Vagina (tissue), 2 donors: Measurements from ENCODE around the gene PARVB. TPM values are rescaled to one million over a fixed set of nuclear protein-coding genes. Genes with fewer than 3 reads are reported as not detected.

ENCODE experiments used
- DNase-seq, 2 donors: peaks; one replicate each; pipeline ENCODE4 v3.0.0-alpha.2; 2017; ENCODE audit errors: extremely low spot score in 2 of 2
- H3K27ac ChIP-seq: fragments of 200-600 bp; sonication (generic); one replicate; pipeline ENCODE4 v1.5.1; 2019
- H3K27me3 ChIP-seq: fragments of 200-600 bp; sonication (generic); one replicate; pipeline ENCODE4 v1.5.1; 2019
- H3K36me3 ChIP-seq, 2 donors: fragments of 200-600 bp; sonication (generic); one replicate each; pipeline ENCODE4 v1.5.1; 2017 to 2019
- H3K4me1 ChIP-seq: fragments of 200-600 bp; sonication (generic); one replicate; pipeline ENCODE4 v1.5.1; 2019
- H3K4me3 ChIP-seq, 2 donors: fragments of 200-600 bp; sonication (generic); 1 replicate in 1 of 2; 2 replicates in 1 of 2; pipeline ENCODE4 v1.5.1; 2016 to 2019
- H3K9me3 ChIP-seq: fragments of 200-600 bp; sonication (generic); one replicate; pipeline ENCODE4 v1.5.1; 2019
- CTCF ChIP-seq, 3 experiments: fragments of 450-650 bp in 2 of 3; fragments of 200-600 bp in 1 of 3; sonication (generic) in 1 of 3; IDR thresholded peaks; one replicate each; pipeline ENCODE4 v1.5.1; 2017 to 2019; ENCODE audit warnings: antibody characterized with exemption in 3 of 3, mild to moderate bottlenecking in 2 of 3, moderate library complexity in 2 of 3
- POLR2A ChIP-seq, 2 donors: fragments of 450-650 bp; IDR thresholded peaks; one replicate each; pipeline ENCODE4 v1.6.1; 2017; ENCODE audit warnings: antibody characterized with exemption in 2 of 2, mild to moderate bottlenecking in 2 of 2, moderate library complexity in 2 of 2
- POLR2AphosphoS5 ChIP-seq, 2 donors: sonication (generic); formaldehyde crosslinking; IDR thresholded peaks; one replicate each; pipeline ENCODE4 v1.9.0; 2017; ENCODE audit warnings: antibody characterized with exemption in 2 of 2, mild to moderate bottlenecking in 2 of 2, low read depth in 1 of 2; ENCODE audit not compliant: insufficient read depth in 1 of 2
- intact Hi-C: fragments of 100-400 bp; cut with DNase I; formaldehyde crosslinking; loops from one replicate; pipeline ENCODE4 v1.15.1; 2023
- total RNA-seq: library from RNA; depleted of rRNA; stranded (reverse); fragments of >200 nt; gene quantifications from one replicate; pipeline ENCODE4 v1.2.3, GENCODE V29; 2016

PARVB gene
- total RNA-seq, 1 donor from 2014 or later, result 11.3 TPM

GRCh38 chr22:44042249-44043218 lies 18.4 kb downstream of the PARVB start:
- Histone ChIP-seq H3K36me3 (no peaks in the 10 kb centered on the region), H3K4me1 (peaks cover 10% of the 10 kb centered on the region), H3K27me3 (no peaks in the 10 kb centered on the region), H3K4me3 (no peak overlapping the region), H3K9me3 (no peaks in the 10 kb centered on the region), H3K27ac (no peak overlapping the region)
- DNase-seq, result no peak
- intact Hi-C loops, result no loop called here
- TF ChIP-seq CTCF (IDR thresholded peaks at IDR 0.05) (no peak), POLR2AphosphoS5 (IDR thresholded peaks at IDR 0.05; ENCODE audit: insufficient read depth in 1 of 2, low read depth in 1 of 2) (no peak), POLR2A (IDR thresholded peaks at IDR 0.05) (no peak)

GRCh38 chr22:44045145-44045544 lies 21.0 kb downstream of the PARVB start:
- Histone ChIP-seq H3K27ac (no peak overlapping the region), H3K36me3 (no peaks in the 10 kb centered on the region), H3K4me3 (no peak overlapping the region), H3K9me3 (no peaks in the 10 kb centered on the region), H3K4me1 (peaks cover 15% of the 10 kb centered on the region), H3K27me3 (no peaks in the 10 kb centered on the region)
- TF ChIP-seq POLR2A (IDR thresholded peaks at IDR 0.05), result no peak
- no peak for TF ChIP-seq CTCF (IDR thresholded peaks at IDR 0.05)
- TF ChIP-seq POLR2AphosphoS5 (IDR thresholded peaks at IDR 0.05; ENCODE audit: insufficient read depth in 1 of 2, low read depth in 1 of 2), result no peak
- intact Hi-C loops, result no loop called here
- no peak for DNase-seq

- H3K36me3 ChIP-seq, result no peaks in the 10 kb centered on the region
- peaks cover 18% of the 10 kb centered on the region for H3K4me1 ChIP-seq
- no peak overlapping the region for H3K4me3 ChIP-seq
- H3K27ac ChIP-seq, result no peak overlapping the region
- H3K27me3 ChIP-seq, result no peaks in the 10 kb centered on the region
- TF ChIP-seq CTCF (IDR thresholded peaks at IDR 0.05) (no peak), POLR2AphosphoS5 (IDR thresholded peaks at IDR 0.05; ENCODE audit: insufficient read depth in 1 of 2, low read depth in 1 of 2) (no peak)
- DNase-seq, result no peak
- H3K9me3 ChIP-seq, result no peaks in the 10 kb centered on the region
- intact Hi-C loops, result no loop called here
Measured at GRCh38 chr22:44046485-44047141, 22.5 kb downstream of the PARVB start.

GRCh38 chr22:44047891-44048301 lies 23.8 kb downstream of the PARVB start:
- H3K27ac ChIP-seq, result no peak overlapping the region
- intact Hi-C loops, result no loop called here
- no peaks in the 10 kb centered on the region for H3K36me3 ChIP-seq
- peaks cover 18% of the 10 kb centered on the region for H3K4me1 ChIP-seq
- H3K9me3 ChIP-seq, result no peaks in the 10 kb centered on the region
- no peaks in the 10 kb centered on the region for H3K27me3 ChIP-seq
- TF ChIP-seq POLR2A (IDR thresholded peaks at IDR 0.05) (no peak), POLR2AphosphoS5 (IDR thresholded peaks at IDR 0.05; ENCODE audit: insufficient read depth in 1 of 2, low read depth in 1 of 2) (no peak)
- no peak for DNase-seq
- H3K4me3 ChIP-seq, result no peak overlapping the region

GRCh38 chr22:44049486-44050231 lies 25.6 kb downstream of the PARVB start:
- Histone ChIP-seq H3K4me1 (peaks cover 18% of the 10 kb centered on the region), H3K27ac (no peak overlapping the region), H3K4me3 (no peak overlapping the region), H3K27me3 (no peaks in the 10 kb centered on the region), H3K9me3 (no peaks in the 10 kb centered on the region), H3K36me3 (no peaks in the 10 kb centered on the region)
- TF ChIP-seq POLR2AphosphoS5 (IDR thresholded peaks at IDR 0.05; ENCODE audit: insufficient read depth in 1 of 2, low read depth in 1 of 2) (no peak), POLR2A (IDR thresholded peaks at IDR 0.05) (no peak), CTCF (IDR thresholded peaks at IDR 0.05) (no peak)
- DNase-seq, result no peak
- intact Hi-C loops, result no loop called here
